ENCODE results near the gene SGTA.
"Not testable (repeated sequence)": the region's sequence is repeated elsewhere in the genome, so short reads cannot be mapped to it uniquely, and the experiment has no call there.

SGTA gene

GRCh38 chr19:2782936-2783780 is at the start of gene SGTA:
SGTA (minus strand) TSS chr19:2783273; CDS start chr19:2769068, 14,205 bp downstream.
- peak; percentile 98 for DNase-seq

DNA sequence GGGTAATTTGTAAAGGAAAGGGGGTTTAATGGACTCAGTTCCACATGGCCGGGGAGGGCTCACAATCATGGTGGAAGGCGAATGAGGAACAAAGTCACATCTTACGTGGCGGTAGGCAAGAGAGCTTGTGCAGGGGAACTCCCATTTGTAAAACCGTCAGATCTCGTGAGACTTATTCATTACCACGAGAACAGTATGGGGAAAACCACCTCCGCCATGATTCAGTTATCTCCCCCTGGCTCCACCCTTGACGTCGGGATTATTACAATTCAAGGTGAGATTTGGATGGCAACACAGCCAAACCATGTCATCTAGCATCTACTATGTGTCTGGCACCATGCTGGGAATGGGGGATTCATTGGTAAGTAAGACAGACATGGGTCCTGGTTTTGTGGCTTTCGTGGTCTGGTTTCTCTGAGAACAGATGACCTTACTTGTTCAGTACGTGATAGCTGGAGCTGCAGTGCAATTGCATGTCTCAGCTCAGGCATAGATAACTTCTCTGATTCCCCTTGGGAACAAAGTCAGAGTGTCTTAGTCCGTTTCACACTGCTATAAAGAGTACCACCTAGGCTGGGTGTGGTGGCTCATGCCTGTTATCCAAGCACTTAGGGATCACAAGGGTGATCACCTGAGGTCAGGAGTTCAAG is 44.9 kb upstream of the SGTA start:
- DNase-seq, result no peak

DNA sequence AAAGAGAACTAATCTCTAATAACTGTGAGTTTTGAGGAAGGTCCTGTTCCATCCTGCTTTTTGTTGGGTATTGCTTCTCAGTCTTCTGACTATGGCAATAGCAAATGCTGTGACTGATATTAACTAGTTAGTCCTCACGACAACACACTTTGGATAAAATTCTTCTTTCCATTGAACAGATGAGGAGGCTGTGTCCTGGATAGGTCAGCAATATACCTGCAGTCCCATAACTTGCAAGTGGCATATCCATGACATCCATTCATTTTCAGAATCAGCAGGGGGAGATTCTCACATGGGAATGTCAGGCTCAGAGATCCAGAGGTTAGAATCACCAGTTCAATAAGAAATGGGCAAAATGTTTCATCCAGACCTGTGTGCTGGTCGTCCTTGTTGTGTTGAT is 43.9 kb upstream of the SGTA start:
- DNase-seq, result no peak

DNA sequence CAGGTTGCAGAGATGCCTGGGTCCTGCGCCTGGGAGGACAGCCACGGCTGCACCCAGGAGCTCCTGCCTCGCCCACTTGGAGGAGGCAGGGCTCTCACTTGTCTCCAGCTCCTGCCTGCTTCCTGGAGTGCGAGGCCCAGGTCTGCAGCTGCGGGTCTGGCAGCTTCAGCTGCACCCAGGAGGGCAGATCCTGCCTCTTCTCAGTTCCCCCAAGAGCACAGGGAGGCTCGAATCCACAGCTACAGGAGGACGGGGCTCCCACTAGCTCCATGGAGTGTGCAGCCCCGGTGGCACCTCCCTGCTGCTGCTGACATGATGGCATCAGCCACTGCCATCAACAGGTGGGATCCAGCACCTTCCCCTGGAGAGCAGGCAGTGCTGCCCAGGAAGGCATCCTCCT is 41.1 kb upstream of the SGTA start:
- DNase-seq, result no peak

- no peak for DNase-seq
Measured at GRCh38 chr19:2823646-2824045, 40.6 kb upstream of the SGTA start.

GRCh38 chr19:2822846-2823245 is 39.8 kb upstream of the SGTA start:
- no peak for DNase-seq

DNA sequence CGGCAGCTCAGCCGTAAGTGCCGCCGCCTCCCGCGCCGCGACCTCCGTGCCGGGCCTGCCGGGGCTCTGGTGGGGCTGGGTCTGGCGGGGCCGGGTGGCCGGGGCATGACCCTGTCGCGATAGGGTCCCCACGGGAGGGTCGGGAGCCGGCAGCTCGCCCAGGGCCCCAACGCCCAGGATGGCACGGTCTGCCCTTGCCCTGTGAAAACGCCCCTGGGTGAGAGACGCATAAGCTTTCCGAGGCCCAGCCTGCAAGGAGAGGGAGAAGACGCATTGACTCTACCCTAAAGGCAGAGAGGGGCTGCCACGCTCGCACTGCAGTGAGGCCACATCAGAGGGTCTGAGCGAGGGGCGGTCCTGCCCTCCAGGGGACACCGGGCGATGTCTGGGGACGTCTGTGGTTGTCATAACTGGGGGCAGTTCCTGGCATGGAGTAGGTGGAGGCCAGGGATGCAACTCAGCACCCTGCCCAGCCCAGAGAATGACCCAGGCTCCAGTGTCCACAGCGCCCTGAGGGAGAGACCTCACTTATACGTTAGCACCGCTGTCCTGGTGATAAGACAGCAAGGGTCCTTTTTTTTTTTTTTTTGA is 37.1 kb upstream of the SGTA start:
- no peak for DNase-seq

- peak; percentile 99 for DNase-seq
Measured at GRCh38 chr19:2819540-2820111, 36.6 kb upstream of the SGTA start, which contains the start of gene ZNF554. ZNF554 (plus strand) TSS chr19:2819868; CDS start chr19:2820072, 204 bp downstream.

DNA sequence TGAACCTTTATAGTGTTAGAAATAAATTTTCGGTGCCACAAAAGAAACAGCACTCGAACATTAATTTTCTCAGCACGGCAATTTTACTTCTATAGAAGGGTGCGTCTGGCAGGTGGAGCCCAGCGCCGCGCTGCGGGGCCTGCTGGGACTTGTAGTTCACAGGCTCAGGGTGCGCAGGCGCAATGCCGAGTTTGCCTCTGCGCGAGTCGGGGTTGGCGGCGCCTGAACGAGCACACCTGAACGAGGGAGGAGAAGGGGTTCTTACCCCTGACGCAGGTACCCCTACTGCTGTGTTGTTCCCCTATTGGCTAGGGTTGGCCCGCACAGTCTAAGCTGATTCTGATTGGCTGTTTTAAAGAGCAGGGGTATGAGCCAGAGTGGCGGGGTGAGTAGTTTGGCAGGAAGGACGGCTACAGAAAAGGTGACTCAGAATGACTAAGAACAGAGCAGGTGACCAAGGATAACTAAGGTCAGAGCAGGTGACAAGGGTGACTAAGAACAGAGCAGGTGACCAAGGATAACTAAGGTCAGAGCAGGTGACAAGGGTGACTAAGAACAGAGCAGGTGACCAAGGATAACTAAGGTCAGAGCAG is 34.3 kb upstream of the SGTA start:
- DNase-seq, result not testable (repeated sequence)

GRCh38 chr19:2816641-2817040 is 33.6 kb upstream of the SGTA start:
- no peak for DNase-seq

DNA sequence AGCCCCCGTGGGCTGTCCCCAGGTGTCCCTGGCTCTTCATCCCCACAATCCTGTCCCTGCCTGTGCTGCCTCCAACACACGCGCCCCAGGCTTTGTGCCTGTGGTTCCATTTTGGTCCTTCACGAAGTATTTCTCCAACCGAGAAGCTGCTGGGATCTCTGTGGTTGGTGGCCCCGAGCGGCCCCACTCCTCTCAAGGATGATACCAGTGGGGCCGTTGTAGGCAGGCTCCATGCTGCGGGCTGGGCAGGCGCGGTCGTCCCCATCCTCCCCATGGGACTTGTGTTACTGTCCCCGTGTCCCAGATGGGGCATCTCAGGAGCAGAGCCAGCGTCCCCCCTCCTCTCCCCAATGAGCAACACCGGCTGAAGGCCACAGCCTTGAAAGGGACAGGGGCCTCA is 32.9 kb upstream of the SGTA start:
- DNase-seq, result no peak

GRCh38 chr19:2815191-2815614 is 32.1 kb upstream of the SGTA start:
- no peak for DNase-seq

GRCh38 chr19:2814426-2814825 is 31.4 kb upstream of the SGTA start:
- no peak for DNase-seq

DNA sequence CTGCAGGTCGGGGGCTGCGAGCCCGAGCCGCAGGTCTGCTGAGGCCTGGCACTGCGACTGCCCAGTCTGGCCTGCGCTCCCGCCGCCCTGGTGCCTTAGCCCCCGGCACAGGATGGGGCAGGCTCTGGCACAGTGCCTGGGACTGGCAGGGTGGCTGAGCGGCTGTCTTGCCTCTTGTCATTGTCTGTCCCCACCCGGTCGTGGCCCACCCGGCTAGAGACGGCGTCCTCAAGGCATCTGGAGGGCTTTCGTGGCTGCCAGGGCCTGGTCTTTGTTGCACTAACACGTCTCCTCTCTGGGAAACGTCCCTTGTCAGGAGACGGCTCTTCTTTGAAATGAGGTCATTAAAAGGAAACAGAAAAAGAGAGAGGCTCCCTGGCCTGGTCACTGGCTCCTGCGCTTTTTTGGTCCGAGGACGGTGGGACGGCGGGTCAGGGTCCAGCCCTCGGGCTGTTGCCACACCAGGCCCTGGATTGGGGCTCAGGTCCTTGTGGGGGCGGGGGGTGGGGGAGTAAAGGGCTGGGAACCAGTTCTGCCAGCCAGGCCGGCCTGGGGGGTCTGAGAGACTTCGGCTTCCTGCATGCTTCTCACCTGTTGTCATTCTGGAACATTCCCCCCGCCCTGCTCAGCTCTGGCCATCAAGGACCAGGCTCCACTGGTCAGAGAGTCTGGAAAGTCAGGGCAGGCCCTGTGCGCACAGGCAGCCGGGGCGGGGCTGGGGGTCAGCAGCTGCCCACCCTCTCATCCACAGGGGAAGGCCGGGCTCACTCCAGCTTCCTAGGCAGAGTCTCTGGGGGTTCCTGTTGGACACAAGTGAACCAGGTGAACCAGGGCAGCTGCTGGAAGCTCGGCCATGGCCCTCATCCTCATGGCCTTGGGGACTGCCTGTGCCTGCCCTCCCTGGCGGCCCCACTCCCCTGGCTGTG is 30.4 kb upstream of the SGTA start:
- DNase-seq, result no peak

GRCh38 chr19:2812414-2813234 is 29.6 kb upstream of the SGTA start:
- no peak for DNase-seq

GRCh38 chr19:2811735-2812413 is 28.8 kb upstream of the SGTA start:
- no peak for DNase-seq

DNA sequence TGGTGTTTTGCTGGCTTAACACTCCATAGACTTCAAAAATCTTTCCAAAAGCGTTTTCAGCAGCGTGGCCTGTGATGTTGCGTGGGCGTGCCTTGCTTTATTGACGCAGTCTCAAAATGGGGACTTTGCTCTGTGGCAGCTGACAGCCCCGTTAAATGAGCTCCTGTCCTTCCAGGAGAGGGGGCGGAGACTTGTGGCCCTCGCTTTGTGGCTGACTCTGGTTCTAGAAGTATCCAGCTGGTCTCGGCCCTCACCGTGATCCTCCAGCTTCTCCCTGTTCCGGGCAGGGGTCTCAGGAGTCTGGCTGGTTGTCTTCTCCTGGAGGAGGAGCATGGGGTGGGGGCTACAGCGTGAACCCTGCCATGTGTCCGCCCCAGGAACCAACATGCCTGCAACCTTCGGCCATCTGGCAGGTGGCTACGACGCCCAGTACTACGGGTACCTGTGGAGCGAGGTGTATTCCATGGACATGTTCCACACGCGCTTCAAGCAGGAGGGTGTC is 28.2 kb upstream of the SGTA start:
- no peak for DNase-seq

GRCh38 chr19:2810141-2811091 is 27.3 kb upstream of the SGTA start:
- DNase-seq, result no peak
